HCT116 (cell line): ENCODE results near the gene TMEM222. TPM values are rescaled to one million over a fixed set of nuclear protein-coding genes. Genes with fewer than 3 reads are reported as not detected.

Experiments
- ATAC-seq: fragments of 200-7000 bp; cut with Tn5 transposase; 2 replicates; pipeline ENCODE4 v1.9.1; 2020; ENCODE audit warnings: mild to moderate bottlenecking, moderate library complexity
- BruUV-seq: library from RNA; stranded (reverse); fragments of 400-500 nt; replicated peaks from 2 replicates; lab custom pipeline; 2021; lab: Mats Ljungman, UMichigan
- CTCF ChIA-PET: fragments of 300-600 bp; sonication (Branson Sonifier 250); formaldehyde crosslinking; loops from one replicate; lab custom pipeline; 2021; ENCODE audit warnings: antibody characterized with exemption; lab: Charles Lee
- POLR2A ChIA-PET: fragments of 300-600, 350-600 bp; sonication (Branson Sonifier 250); formaldehyde crosslinking; loops from one replicate; lab custom pipeline; 2021; ENCODE audit warnings: antibody characterized with exemption; lab: Charles Lee
- RAD21 ChIA-PET, 2 experiments: fragments of 300-600 bp; sonication (Branson Sonifier 250); formaldehyde crosslinking; loops; one replicate each; lab custom pipeline; 2023; ENCODE audit warnings: low total read pairs in 2 of 2; ENCODE audit not compliant: uncharacterized antibody in 2 of 2, unreplicated experiment in 2 of 2, low non-redundant PET in 1 of 2; lab: Charles Lee
- DNase-seq: peaks from one replicate; pipeline ENCODE4 v3.0.0-alpha.2; 2010; ENCODE audit warnings: low read depth, low spot score
- H2AFZ ChIP-seq: fragments of 200-600 bp; shearing (Covaris generic), sonication (generic); 2 replicates; pipeline ENCODE4 v1.6.1; 2017; ENCODE audit warnings: low read depth, mixed run types, mixed read lengths, antibody characterized with exemption, low read length; ENCODE audit not compliant: poor library complexity, severe bottlenecking
- H3K27ac ChIP-seq: 2 replicates; pipeline ENCODE4 v1.5.1; 2012; ENCODE audit warnings: low read depth, low read length
- H3K27me3 ChIP-seq: fragments of 200-600 bp; sonication (generic); 2 replicates; pipeline ENCODE4 v1.6.1; 2016; ENCODE audit warnings: mixed run types, low read length, mixed read lengths; ENCODE audit not compliant: insufficient read depth
- H3K36me3 ChIP-seq, 2 experiments: fragments of 200-500 bp in 1 of 2; fragments of 200-600 bp in 1 of 2; sonication (Bioruptor generic) in 1 of 2; sonication (generic) in 1 of 2; 2 replicates each; pipeline versions ENCODE4 v1.5.1 to v1.6.1; 2014 to 2016; ENCODE audit warnings: low read length in 2 of 2, inconsistent platforms in 1 of 2, mixed read lengths in 1 of 2, mixed run types in 1 of 2; ENCODE audit not compliant: insufficient read depth in 2 of 2, control insufficient read depth in 1 of 2
- H3K4me1 ChIP-seq, 2 experiments: fragments of 200-600 bp in 1 of 2; sonication (generic) in 1 of 2; 2 replicates each; pipeline versions ENCODE4 v1.5.1 to v1.6.1; 2012 to 2017; ENCODE audit warnings: low read length in 2 of 2, inconsistent platforms in 1 of 2, mild to moderate bottlenecking in 1 of 2, mixed read lengths in 1 of 2, mixed run types in 1 of 2, moderate library complexity in 1 of 2; ENCODE audit not compliant: insufficient read depth in 2 of 2, control insufficient read depth in 1 of 2
- H3K4me2 ChIP-seq: fragments of 200-600 bp; sonication (generic); 2 replicates; pipeline ENCODE4 v1.6.1; 2017; ENCODE audit warnings: mixed run types, low read length, mixed read lengths
- H3K4me3 ChIP-seq, 2 experiments: fragments of 200-600 bp in 1 of 2; sonication (generic) in 1 of 2; replicated peaks in 1 of 2; 2 replicates each; pipeline ENCODE4 v1.5.1; 2011 to 2016; ENCODE audit warnings: low read length in 2 of 2, control low read depth in 1 of 2, low read depth in 1 of 2, mild to moderate bottlenecking in 1 of 2, mixed read lengths in 1 of 2, mixed run types in 1 of 2
- H3K79me2 ChIP-seq: fragments of 200-600 bp; sonication (generic); 2 replicates; pipeline ENCODE4 v1.6.1; 2017; ENCODE audit warnings: mild to moderate bottlenecking, mixed run types, low read length, moderate library complexity, mixed read lengths; ENCODE audit not compliant: insufficient read depth
- H3K9ac ChIP-seq: fragments of 200-600 bp; sonication (generic); 2 replicates; pipeline ENCODE4 v1.6.1; 2016; ENCODE audit warnings: low read length, mixed read lengths
- H3K9me2 ChIP-seq: fragments of 200-600 bp; sonication (generic), shearing (Covaris generic); 2 replicates; pipeline ENCODE4 v1.6.1; 2017; ENCODE audit warnings: mixed run types, mild to moderate bottlenecking, moderate library complexity; ENCODE audit not compliant: insufficient read depth
- H3K9me3 ChIP-seq, 2 experiments: fragments of 200-500 bp in 1 of 2; fragments of 200-600 bp in 1 of 2; sonication (Bioruptor generic) in 1 of 2; sonication (generic) in 1 of 2; 2 replicates each; pipeline ENCODE4 v1.6.1; 2014 to 2017; ENCODE audit warnings: low read length in 2 of 2, mixed read lengths in 2 of 2, inconsistent platforms in 1 of 2, low read depth in 1 of 2, mild to moderate bottlenecking in 1 of 2, mixed run types in 1 of 2, moderate library complexity in 1 of 2; ENCODE audit not compliant: control insufficient read depth in 1 of 2, insufficient read depth in 1 of 2
- H4K20me1 ChIP-seq: fragments of 200-600 bp; sonication (generic), shearing (Covaris generic); 2 replicates; pipeline ENCODE4 v1.6.1; 2017; ENCODE audit warnings: mixed run types, mild to moderate bottlenecking, moderate library complexity; ENCODE audit not compliant: insufficient read depth
- ATF3 ChIP-seq: IDR thresholded peaks from 2 replicates; pipeline ENCODE4 v1.6.1; 2012
- CTCF ChIP-seq, 3 experiments: fragments of 200-600 bp in 1 of 3; sonication (generic) in 1 of 3; IDR thresholded peaks in 2 of 3; conservative IDR thresholded peaks in 1 of 3; 2 replicates each; pipeline ENCODE4 v1.5.1; 2012 to 2017; ENCODE audit warnings: low read depth in 2 of 3, low read length in 2 of 3, antibody characterized with exemption in 1 of 3, borderline replicate concordance in 1 of 3, control low read depth in 1 of 3, mild to moderate bottlenecking in 1 of 3, mixed read lengths in 1 of 3, mixed run types in 1 of 3, moderate library complexity in 1 of 3; ENCODE audit not compliant: insufficient read depth in 1 of 3
- MAX ChIP-seq: IDR thresholded peaks from 2 replicates; pipeline ENCODE4 v1.6.1; 2012
- RAD21 ChIP-seq: IDR thresholded peaks from 2 replicates; pipeline ENCODE4 v1.6.1; 2012; ENCODE audit warnings: low read depth, mild to moderate bottlenecking
- SIN3A ChIP-seq: IDR thresholded peaks from 2 replicates; pipeline ENCODE4 v1.6.1; 2012; ENCODE audit warnings: low read depth
- ZBTB33 ChIP-seq: IDR thresholded peaks from 2 replicates; pipeline ENCODE4 v1.6.1; 2011; ENCODE audit warnings: mild to moderate bottlenecking, low read length, moderate library complexity; ENCODE audit not compliant: insufficient replicate concordance; ENCODE audit errors: extremely low read depth
- intact Hi-C: fragments of 100-400 bp; cut with micrococcal nuclease; formaldehyde crosslinking; loops from 2 replicates; pipeline ENCODE4 v1.10.0; 2022
- total RNA-seq: library from RNA; stranded (reverse); gene quantifications from one replicate; pipeline ENCODE4 v1.2.1, GENCODE V29; 2021; ENCODE audit not compliant: unreplicated experiment

Gene TMEM222
- total RNA-seq, 1 experiment from 2014 or later = 32.8 TPM

GRCh38 chr1:27302612-27303011 lies 19.4 kb upstream of the TMEM222 start:
- H3K36me3 ChIP-seq = no peaks in the 10 kb centered on the region
- CTCF ChIA-PET = interaction anchor here (0.8 to 6.5 kb wide), 9 partner anchors 10 to 304 kb away, joined by 3 to 65 read pairs (median 7); partner anchors contain the start of gene MAP3K6
- no peak overlapping the region for H3K4me3 ChIP-seq
- DNase-seq (no peak), ATAC-seq (no peak)
- H4K20me1 ChIP-seq = no peaks in the 10 kb centered on the region
- H3K9ac ChIP-seq = no peak overlapping the region
- no peaks in the 10 kb centered on the region for H3K9me2 ChIP-seq
- POLR2A ChIA-PET = no interaction called here
- RAD21 ChIA-PET = interaction anchor here (0.6 to 2.0 kb wide), 3 partner anchors 82 to 197 kb away, joined by 3 to 5 read pairs (median 3); no protein-coding TSS in a partner anchor
- no peak overlapping the region for H3K4me2 ChIP-seq
- no peak overlapping the region for H2AFZ ChIP-seq
- no peak for TF ChIP-seq CTCF (IDR thresholded peaks at IDR 0.05 in 2 of 3, conservative IDR thresholded peaks at IDR 0.05 in 1 of 3; ENCODE audit: borderline replicate concordance in 1 of 3, insufficient read depth in 1 of 3, low read depth in 2 of 3, low read length in 2 of 3)
- TF ChIP-seq SIN3A = no peak
- no peak for TF ChIP-seq ZBTB33
- no peak for TF ChIP-seq RAD21
- no peak for TF ChIP-seq MAX
- no peak for TF ChIP-seq ATF3
- TF ChIP-seq, all 23 proteins: peak for 0
- Histone ChIP-seq H3K27me3 (no peaks in the 10 kb centered on the region), H3K4me1 (peaks cover 6 to 19% of the 10 kb centered on the region in 2 experiments; a peak in 3 of 4 replicates), H3K9me3 (no peaks in the 10 kb centered on the region), H3K27ac (no peak overlapping the region), H3K79me2 (no peaks in the 10 kb centered on the region)
- intact Hi-C loops = no loop called here
- BruUV-seq = no TSS peak
